NCI-H2081 treated with DMSO at 0.1 percent for 48 hours (cell line): ENCODE measurements around the gene CPAMD8.
"Not testable (repeated sequence)": the region's sequence is repeated elsewhere in the genome, so short reads cannot be mapped to it uniquely, and the experiment has no call there.

Source experiments
- DNase-seq: peaks from one replicate; lab custom pipeline; 2025; lab: John Stamatoyannopoulos, UW

Gene CPAMD8

DNA sequence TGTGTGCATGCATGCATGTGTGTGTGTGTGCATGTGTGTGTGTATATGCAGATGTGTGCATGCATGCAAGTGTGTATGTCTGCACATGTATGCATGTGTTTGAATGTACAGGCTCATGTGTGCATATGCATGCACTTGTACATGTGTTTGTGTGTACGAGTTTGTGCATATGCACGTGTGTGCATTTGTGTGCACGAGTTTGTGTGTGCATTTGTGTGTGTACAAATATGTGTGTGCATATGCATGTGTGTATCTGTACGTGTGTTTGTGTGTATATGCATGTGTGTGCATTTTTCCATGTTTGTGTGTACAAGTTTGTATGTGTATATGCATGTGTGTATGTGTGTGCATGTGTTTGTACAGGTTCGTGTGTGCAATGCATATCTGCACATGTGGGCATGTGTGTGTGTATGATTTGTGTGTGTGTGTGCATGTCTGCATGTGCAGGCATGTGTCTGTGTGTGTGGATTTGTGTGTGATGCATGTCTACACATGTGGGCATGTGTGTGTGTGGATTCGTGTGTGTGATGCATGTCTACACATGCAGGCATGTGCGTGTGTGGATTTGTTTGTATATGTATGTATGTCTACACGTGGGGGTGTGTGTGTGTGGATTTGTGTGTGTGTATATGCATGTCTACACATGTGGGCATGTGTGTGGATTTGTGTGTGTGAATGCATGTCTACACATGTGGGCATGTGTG is 80.7 kb downstream of the CPAMD8 start:
- DNase-seq: no peak

DNA sequence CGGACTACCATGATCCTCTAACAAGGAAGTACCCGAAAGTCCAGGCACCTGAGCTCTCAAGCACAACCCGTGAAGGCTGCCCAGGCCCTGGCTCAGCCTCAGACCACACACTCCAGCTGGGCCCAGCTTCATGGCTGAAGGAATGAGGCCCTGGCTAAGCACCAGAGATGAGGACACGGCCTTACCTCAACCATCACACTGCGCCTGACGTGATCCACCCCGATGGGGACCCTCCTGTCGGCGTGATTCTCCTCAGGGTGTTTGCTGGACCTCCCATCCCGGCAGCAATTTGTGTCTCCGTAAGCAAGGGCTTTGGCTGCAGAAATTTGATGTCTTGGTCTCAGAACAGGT is 81.3 kb downstream of the CPAMD8 start:
- DNase-seq: no peak

DNA sequence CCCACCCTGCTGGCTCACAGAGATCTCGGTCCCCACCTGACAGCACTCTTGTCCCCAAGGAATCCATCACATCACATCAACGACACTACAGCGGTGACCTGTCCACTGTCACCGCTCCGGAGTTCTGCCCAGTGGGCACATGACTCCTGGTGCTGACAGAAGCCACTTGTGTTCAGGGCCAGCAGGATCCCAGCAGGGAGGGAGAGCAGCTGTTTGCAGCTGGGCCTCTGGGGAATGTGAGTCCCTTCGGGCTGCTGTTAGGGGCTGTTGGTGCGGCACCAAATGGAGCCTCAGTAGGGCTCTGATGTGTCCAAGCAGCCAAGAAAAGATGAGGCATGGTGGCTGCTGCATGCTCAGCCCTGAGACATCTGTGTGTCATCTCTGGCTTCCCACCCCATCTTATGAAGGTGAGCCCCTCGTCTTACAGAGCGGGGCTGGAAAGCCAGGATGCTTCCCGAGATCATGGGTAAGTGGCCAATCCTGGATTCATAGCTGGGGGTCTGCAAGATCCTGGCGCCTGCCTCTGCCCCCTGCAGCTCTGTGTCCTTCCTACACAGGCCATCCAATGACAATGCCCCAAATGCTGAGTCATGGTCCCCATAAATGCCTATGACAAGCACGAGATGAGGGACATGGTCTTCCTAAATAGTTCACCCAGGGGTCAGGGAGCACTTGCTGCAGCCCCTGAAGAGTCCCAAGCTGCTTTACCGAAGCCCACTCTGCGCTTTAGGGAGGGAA is 81.8 kb downstream of the CPAMD8 start:
- DNase-seq: no peak

DNA sequence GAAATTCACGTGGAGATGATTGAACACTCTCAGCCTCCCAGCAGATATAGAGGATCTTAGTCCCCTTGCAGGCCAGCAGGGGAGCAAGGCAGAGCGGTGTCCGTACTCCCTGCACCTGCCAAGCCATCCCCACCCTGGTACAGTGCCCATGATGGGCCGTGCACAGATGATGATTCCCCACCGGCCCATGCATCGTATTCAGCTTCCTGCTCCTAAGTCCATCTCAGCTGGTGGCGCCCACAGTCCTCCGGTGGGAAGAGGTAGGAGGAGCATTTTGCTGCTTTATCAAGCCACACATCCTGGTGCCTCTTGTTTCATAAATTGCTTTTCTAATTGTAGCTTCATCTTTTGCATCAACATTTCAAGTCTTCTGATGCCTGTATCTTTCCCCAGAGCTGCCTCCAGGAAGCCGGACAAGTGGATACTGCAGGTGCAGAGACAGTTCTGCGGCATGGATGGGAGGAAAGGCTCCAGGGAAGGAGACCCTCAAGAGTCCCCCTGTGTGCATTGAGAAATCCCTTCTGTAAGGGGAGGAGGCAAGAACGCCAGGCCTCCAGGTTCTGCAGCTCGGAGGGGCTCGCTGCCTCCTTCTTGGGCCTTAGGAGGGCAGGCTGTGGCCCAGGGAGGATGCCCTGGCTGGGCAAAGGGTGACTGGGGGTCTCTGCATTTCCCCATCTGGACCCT is 82.5 kb downstream of the CPAMD8 start:
- no peak for DNase-seq

- DNase-seq: not testable (repeated sequence)
Observed at GRCh38 chr19:16943090-16943489, 83.5 kb downstream of the CPAMD8 start.

DNA sequence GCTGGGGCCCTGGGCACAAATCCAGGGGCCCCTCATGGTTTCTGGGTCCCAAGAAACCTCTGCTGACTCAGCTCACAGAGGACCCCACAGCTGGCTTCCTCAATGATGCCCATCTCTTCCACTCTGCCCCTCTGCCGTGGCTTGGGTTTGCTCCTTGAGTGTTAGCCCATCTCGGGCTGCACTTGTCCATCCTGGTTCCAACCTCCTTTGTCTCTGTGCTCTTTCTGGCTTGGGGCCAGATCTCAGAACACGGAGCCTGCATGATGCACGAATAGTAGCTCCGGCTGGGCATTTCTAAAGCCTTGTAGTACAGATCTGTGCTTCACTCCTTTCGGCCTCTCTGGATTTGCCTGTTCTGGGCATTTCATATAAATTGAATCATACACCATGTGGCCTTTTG is 84.0 kb downstream of the CPAMD8 start:
- DNase-seq: no peak

- no peak for DNase-seq
Observed at GRCh38 chr19:16940626-16941025, 86.0 kb downstream of the CPAMD8 start.

DNA sequence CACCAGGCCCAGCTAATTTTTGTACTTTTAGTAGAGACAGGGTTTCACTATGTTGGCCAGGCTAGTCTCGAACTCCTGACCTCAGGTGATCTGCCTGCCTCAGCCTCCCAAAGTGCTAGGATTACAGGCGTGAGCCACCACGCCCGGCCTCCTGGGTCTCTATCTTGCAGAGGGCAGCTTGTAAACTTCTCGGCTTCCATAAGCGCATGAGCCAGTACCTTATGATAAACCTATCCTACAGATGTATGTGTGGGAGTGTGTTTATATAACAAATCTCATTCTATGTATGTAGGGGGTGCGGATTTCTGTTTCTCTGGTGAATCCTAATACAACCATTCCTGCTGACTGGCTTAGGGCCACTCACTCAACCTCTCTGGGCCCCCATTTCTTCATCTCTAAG is 86.5 kb downstream of the CPAMD8 start:
- not testable (repeated sequence) for DNase-seq

DNA sequence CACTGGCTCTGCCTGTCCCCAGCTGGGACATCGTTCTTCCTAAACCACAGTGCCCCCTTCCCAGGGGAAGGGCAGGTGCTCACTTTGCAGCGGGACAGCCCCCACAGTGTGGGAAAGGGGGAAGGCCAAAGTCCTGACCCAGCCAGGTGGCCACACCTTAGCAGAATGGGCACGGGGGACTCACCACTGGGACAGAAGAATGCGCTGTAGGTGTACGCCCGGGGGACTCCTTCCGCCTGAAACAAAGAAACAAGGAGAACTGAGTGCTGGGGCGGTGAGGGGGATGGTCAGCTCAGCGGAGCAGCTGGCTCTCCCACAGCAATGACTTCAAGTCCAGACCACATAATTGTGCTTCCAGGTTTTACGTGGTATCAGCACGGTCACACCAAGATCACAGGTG is 88.4 kb downstream of the CPAMD8 start:
- no peak for DNase-seq

- not testable (repeated sequence) for DNase-seq
Observed at GRCh38 chr19:16937796-16938195, 88.8 kb downstream of the CPAMD8 start.

GRCh38 chr19:16936901-16937300 is 89.7 kb downstream of the CPAMD8 start:
- DNase-seq: no peak

- DNase-seq: no peak
Observed at GRCh38 chr19:16934489-16934888, 92.1 kb downstream of the CPAMD8 start.

DNA sequence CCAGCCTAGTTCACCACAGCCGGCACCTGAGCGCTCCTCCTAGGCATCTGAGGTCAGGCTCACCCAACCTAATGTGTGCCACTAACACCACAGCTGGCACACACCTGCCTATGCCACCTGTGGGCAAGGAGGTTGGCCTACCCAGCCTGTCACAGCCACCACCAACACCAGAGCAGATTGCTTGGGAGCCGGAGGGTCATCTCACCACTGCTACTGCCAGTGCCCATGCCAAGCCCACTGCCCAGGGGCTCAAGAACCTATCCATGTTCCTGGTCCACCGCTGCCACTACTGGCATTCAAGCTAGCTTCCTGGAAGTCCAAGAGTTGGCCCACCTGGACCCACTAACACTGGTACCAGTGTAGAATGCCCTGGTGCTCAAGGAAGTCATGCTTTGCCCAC is 95.3 kb downstream of the CPAMD8 start:
- no peak for DNase-seq

DNA sequence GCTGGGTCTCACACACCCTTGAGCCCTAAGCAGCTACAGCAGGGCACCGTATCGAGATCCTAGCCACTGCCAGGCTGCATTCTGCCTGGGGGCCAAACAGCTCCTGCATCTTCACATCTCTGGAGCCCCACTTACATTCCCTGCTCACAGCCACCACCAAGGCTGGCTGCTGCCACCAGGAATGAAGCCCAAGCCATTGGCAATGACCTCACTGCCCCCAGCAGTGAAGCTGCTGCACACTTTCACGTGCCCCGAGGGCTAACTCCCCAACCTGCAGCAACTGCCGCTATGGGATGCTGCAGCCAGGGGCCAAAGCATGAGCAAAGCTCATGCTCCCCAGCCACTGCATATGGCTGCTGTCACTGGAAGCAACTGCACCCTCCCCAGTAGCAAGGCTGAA is 95.9 kb downstream of the CPAMD8 start:
- DNase-seq: no peak

DNA sequence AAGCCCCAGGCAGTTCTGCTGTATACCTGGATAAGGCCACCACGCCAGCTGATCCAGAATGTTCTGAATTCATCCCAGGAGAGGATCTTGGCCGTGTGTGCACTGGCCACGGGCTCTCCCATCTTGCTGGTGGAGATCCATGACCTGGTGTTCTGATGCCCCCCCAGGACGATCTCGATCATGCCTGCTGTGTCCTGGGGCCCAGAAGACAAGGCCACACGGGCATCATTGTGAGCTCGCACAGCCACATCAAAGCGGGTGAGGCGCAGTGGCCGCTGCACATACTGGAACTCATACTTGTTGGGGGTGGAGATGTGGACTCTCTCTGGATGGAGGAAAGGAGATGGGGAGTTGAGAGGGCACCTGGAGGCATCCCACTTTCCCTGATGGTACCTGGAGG is 97.7 kb downstream of the CPAMD8 start:
- no peak for DNase-seq

DNA sequence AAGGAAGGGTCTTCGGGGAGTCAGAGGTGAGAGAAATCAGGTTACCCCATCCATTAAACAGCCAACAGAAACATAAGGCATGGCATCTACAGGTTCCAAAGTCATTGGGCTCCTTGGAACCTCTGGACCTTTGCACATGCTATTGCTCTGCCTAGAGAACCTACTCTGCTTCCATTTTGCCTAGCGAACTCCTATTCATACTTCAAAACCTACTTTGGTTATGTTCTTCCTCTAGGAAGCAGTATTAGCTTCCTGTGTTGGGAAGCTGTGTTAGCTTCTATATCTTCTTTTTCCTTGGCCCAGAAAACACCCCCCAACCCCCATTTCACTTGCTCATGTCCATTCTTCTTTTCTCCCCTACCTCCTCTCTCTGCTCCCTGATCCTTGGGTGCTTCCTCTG is 98.3 kb downstream of the CPAMD8 start:
- DNase-seq: no peak

- no peak for DNase-seq
Observed at GRCh38 chr19:16927883-16928282, 98.7 kb downstream of the CPAMD8 start.

DNA sequence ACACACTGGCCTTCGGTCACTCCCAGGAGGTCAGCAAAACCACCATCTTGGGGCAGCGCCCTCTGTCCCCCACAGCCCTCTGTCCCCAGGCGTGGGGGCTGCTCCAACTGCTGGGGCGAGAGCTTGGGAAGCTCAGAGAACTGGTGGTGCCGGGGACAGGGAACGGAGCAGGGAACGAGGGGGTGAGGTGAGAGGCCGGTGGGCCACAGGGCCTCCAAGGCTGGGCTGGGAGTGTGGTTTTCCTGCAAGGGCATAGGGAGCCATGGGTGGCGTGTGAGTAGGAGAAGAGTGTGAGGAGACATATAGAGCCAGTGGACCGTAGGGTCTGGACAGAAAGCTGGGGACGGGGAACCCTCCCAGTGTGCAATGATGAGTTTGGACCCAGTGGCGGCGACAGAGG is 103.7 kb downstream of the CPAMD8 start:
- no peak for DNase-seq

DNA sequence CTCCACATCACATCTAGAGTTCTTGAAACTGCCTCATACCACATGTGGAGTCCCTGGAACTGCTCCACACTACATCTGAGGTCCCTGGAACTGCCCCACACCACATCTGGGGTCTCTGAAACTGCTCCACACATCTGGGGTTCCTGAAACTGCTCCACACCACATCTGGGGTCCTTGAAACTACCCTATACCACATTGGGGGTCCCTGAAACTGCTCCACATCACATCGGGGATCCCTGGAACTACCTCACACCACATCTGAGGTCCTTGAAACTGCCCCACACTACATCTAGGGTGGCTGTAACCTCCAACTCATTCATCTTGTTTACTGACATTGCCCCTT is 104.0 kb downstream of the CPAMD8 start:
- no peak for DNase-seq

DNA sequence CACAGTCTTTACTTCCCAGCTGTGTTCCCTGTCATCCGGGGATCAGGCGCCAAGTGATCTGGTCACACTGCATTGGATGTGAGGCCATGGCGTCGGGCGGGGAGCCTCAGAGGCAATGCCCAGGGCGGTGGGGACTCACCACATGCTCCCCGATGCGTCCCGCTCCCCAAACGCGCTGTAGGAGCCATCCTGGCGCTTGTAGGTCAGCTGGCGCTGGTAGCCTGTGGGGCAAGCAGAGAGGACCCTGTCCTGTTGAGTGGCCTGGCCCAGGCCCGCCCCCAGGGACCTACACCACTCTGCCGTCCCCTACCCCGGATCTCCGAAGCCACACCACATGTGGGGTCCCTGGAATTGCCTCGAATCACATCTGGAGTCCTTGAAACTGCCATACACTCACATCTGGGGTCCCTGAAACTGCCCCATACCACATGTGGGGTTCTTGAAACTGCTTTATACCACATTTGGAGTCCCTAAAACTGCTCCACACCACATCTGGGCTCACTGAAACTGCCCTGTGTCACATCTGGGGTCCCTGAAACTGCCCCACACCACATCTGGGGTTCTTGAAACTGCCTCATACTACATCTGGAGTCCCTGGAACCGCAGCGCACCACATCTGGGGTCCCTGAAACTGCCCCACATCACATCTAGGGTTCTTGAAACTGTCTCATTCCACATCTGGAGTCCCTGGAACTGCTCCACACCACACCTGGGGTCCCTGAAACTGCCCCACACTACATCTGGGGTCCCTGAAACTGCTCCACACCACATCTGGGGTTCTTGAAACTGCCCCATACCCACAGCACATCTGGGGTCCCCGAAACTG is 104.6 kb downstream of the CPAMD8 start:
- DNase-seq: no peak

GRCh38 chr19:16920816-16921529 is 105.6 kb downstream of the CPAMD8 start:
- no peak for DNase-seq

- no peak for DNase-seq
Observed at GRCh38 chr19:16919496-16919895, 107.1 kb downstream of the CPAMD8 start.
